Measurements from ENCODE around the gene ADGRD2. TPM values are rescaled to one million over a fixed set of nuclear protein-coding genes. Genes with fewer than 3 reads are reported as not detected.

Gene ADGRD2
- polyA plus RNA-seq, 3 donors: not detected

GRCh38 chr9:124450931-124451661 lies 845 bp downstream of the ADGRD2 start:
- 55% methylated on average over 18 of the region's 19 CpGs for WGBS (ENCODE audit: insufficient coverage)
- Histone ChIP-seq H3K27ac (ENCODE audit: low read depth in 1 of 2, low read length in 2 of 2) (no peak overlapping the region), H3K4me1 (ENCODE audit: control insufficient read depth in 1 of 2, insufficient read depth in 2 of 2, low read length in 2 of 2) (peaks cover 0 to 7% of the 10 kb centered on the region in 2 donors), H3K4me3 (replicated peaks in 1 of 3; ENCODE audit: low read depth in 2 of 3, low read length in 3 of 3) (no peak overlapping the region), H3K27me3 (ENCODE audit: control insufficient read depth in 2 of 2, insufficient read depth in 2 of 2, low read length in 2 of 2) (peaks cover 18 to 38% of the 10 kb centered on the region in 2 donors), H3K9ac (ENCODE audit: insufficient read depth, low read length, poor library complexity, severe bottlenecking) (peak overlapping the region; percentile 4), H3K9me3 (replicated peaks in 1 of 2; ENCODE audit: control insufficient read depth in 1 of 2, insufficient read depth in 1 of 2, low read length in 2 of 2) (peaks cover 0 to 6% of the 10 kb centered on the region in 2 donors), H3K4me2 (replicated peaks; ENCODE audit: extremely low read depth, low read length, poor library complexity, severe bottlenecking) (no peak overlapping the region), H4K20me1 (ENCODE audit: insufficient read depth, low read length) (no peaks in the 10 kb centered on the region), H3K79me2 (ENCODE audit: insufficient read depth, low read length) (no peaks in the 10 kb centered on the region), H3K36me3 (replicated peaks in 1 of 2; ENCODE audit: control insufficient read depth in 1 of 2, insufficient read depth in 2 of 2, low read length in 2 of 2) (no peaks in the 10 kb centered on the region), H2AFZ (ENCODE audit: insufficient read depth, low read depth, low read length, poor library complexity, severe bottlenecking) (no peak overlapping the region)
- H3K27me3 Mint-ChIP-seq (ENCODE audit: low read depth in 3 of 3): peaks cover 35 to 55% (median 54%) of the 10 kb centered on the region in 3 donors
- no peak for DNase-seq
- peaks cover 0 to 10% (median 0%) of the 10 kb centered on the region in 7 donors for H3K9me3 Mint-ChIP-seq
- intact Hi-C loops (cut with micrococcal nuclease): no loop called here
- peak overlapping the region in 1 of 7 donors; percentile 30 for H3K27ac Mint-ChIP-seq
- peak overlapping the region in 1 of 2 donors; percentile 73 for H3K4me3 Mint-ChIP-seq
- no peaks in the 10 kb centered on the region for H3K36me3 Mint-ChIP-seq
- H3K4me1 Mint-ChIP-seq: peaks cover 7% of the 10 kb centered on the region
- no peak for TF ChIP-seq CTCF (IDR thresholded peaks at IDR 0.05)

- Histone ChIP-seq H4K20me1 (ENCODE audit: insufficient read depth, low read length) (no peaks in the 10 kb centered on the region), H2AFZ (ENCODE audit: insufficient read depth, low read depth, low read length, poor library complexity, severe bottlenecking) (no peak overlapping the region), H3K79me2 (ENCODE audit: insufficient read depth, low read length) (no peaks in the 10 kb centered on the region), H3K36me3 (replicated peaks in 1 of 2; ENCODE audit: control insufficient read depth in 1 of 2, insufficient read depth in 2 of 2, low read length in 2 of 2) (no peaks in the 10 kb centered on the region), H3K9ac (ENCODE audit: insufficient read depth, low read length, poor library complexity, severe bottlenecking) (no peak overlapping the region), H3K4me1 (ENCODE audit: control insufficient read depth in 1 of 2, insufficient read depth in 2 of 2, low read length in 2 of 2) (peaks cover 0 to 7% of the 10 kb centered on the region in 2 donors), H3K27ac (ENCODE audit: low read depth in 1 of 2, low read length in 2 of 2) (no peak overlapping the region), H3K27me3 (ENCODE audit: control insufficient read depth in 2 of 2, insufficient read depth in 2 of 2, low read length in 2 of 2) (peaks cover 18 to 38% of the 10 kb centered on the region in 2 donors), H3K4me3 (replicated peaks in 1 of 3; ENCODE audit: low read depth in 2 of 3, low read length in 3 of 3) (no peak overlapping the region), H3K4me2 (replicated peaks; ENCODE audit: extremely low read depth, low read length, poor library complexity, severe bottlenecking) (no peak overlapping the region), H3K9me3 (replicated peaks in 1 of 2; ENCODE audit: control insufficient read depth in 1 of 2, insufficient read depth in 1 of 2, low read length in 2 of 2) (peaks cover 0 to 6% of the 10 kb centered on the region in 2 donors)
- WGBS (ENCODE audit: insufficient coverage): 83% methylated on average over 18 of the region's 19 CpGs
- H3K4me1 Mint-ChIP-seq: peaks cover 7% of the 10 kb centered on the region
- peak overlapping the region in 1 of 2 donors; percentile 72 for H3K4me3 Mint-ChIP-seq
- no peak overlapping the region for H3K27ac Mint-ChIP-seq
- no peak for TF ChIP-seq CTCF (IDR thresholded peaks at IDR 0.05)
- intact Hi-C loops (cut with micrococcal nuclease): no loop called here
- H3K27me3 Mint-ChIP-seq (ENCODE audit: low read depth in 3 of 3): peaks cover 35 to 58% (median 54%) of the 10 kb centered on the region in 3 donors
- H3K36me3 Mint-ChIP-seq: no peaks in the 10 kb centered on the region
- peaks cover 0 to 10% (median 0%) of the 10 kb centered on the region in 7 donors for H3K9me3 Mint-ChIP-seq
- DNase-seq: no peak
These were observed 2.1 kb downstream of the ADGRD2 start for GRCh38 chr9:124452326-124452725.

Data from CD14-positive monocyte (primary cell).